Type B pancreatic cell (in vitro differentiated cells): ENCODE measurements around the gene RHOV. TPM values are rescaled to one million over a fixed set of nuclear protein-coding genes. Genes with fewer than 3 reads are reported as not detected.

ENCODE experiments used
- DNase-seq: peaks from one replicate; pipeline ENCODE4 v3.0.0; 2021; ENCODE audit warnings: mixed read lengths; ENCODE audit not compliant: unreplicated experiment; ENCODE audit errors: extremely low spot score
- H3K27ac Mint-ChIP-seq: 2 replicates; pipeline ENCODE4 v1.8.0; 2021; ENCODE audit warnings: mild to moderate bottlenecking, mixed read lengths
- H3K27me3 Mint-ChIP-seq: 2 replicates; pipeline ENCODE4 v1.8.0; 2021; ENCODE audit warnings: mixed read lengths
- H3K36me3 Mint-ChIP-seq: 2 replicates; pipeline ENCODE4 v1.8.0; 2021; ENCODE audit warnings: mixed read lengths
- H3K4me1 Mint-ChIP-seq: one replicate; pipeline ENCODE4 v1.8.0; 2021; ENCODE audit warnings: mixed read lengths; ENCODE audit not compliant: unreplicated experiment
- H3K4me3 Mint-ChIP-seq: 2 replicates; pipeline ENCODE4 v1.8.0; 2021; ENCODE audit warnings: mild to moderate bottlenecking, mixed read lengths
- H3K9me3 Mint-ChIP-seq: 2 replicates; pipeline ENCODE4 v1.8.0; 2021; ENCODE audit warnings: mixed read lengths
- total RNA-seq: library from RNA; stranded (reverse); gene quantifications from 2 replicates; pipeline ENCODE4 v1.2.1, GENCODE V29; 2021; ENCODE audit warnings: low replicate concordance
- TF ChIP-seq, protein P1 (sequence below): fragments of 200-600 bp; sonication (generic); conservative IDR thresholded peaks from 2 replicates; pipeline ENCODE4 v1.5.0; 2021; ENCODE audit warnings: antibody characterized with exemption, mild to moderate bottlenecking

RHOV gene
- total RNA-seq, 1 donor from 2014 or later, result 19.3 TPM

DNA sequence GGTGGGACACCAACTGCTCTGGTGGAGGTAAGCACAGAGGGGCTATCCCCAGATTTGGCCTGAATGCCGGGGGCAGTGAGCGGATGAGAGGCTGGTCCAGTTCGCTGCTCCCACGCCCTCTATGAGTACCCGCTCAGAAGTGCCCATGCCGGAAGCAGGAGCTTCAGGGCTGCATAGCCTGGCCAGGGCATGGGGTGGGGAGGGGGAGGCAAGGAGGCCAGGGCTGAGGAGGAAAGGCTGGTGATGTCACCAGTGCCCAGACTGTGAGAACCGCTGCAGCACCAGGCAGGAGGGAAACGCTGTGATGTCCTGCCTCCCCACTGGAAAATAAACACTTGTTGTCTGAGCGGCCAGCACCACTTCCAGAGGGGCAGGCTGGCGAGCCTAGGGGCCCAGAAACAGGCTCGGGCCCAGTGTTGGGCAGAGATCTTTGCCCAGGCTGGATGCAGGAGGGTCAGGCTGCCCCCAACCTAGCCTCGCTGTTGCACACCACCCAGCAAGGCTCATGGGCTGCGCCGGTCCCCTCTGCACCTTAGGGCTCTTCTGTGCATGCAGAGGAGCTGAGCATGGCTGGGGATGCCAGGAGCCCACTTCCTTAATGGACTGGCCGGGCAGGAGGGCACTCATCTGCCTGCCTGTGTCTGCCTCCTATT lies 44.2 kb upstream of the RHOV start:
- Mint-ChIP-seq H3K27ac (no peak overlapping the region), H3K27me3 (peaks cover 31% of the 10 kb centered on the region), H3K4me1 (no peaks in the 10 kb centered on the region), H3K4me3 (no peak overlapping the region), H3K36me3 (no peaks in the 10 kb centered on the region), H3K9me3 (no peaks in the 10 kb centered on the region)
- DNase-seq, result peak; percentile 63
- TF ChIP-seq, protein P1, sequence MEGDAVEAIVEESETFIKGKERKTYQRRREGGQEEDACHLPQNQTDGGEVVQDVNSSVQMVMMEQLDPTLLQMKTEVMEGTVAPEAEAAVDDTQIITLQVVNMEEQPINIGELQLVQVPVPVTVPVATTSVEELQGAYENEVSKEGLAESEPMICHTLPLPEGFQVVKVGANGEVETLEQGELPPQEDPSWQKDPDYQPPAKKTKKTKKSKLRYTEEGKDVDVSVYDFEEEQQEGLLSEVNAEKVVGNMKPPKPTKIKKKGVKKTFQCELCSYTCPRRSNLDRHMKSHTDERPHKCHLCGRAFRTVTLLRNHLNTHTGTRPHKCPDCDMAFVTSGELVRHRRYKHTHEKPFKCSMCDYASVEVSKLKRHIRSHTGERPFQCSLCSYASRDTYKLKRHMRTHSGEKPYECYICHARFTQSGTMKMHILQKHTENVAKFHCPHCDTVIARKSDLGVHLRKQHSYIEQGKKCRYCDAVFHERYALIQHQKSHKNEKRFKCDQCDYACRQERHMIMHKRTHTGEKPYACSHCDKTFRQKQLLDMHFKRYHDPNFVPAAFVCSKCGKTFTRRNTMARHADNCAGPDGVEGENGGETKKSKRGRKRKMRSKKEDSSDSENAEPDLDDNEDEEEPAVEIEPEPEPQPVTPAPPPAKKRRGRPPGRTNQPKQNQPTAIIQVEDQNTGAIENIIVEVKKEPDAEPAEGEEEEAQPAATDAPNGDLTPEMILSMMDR, result no peak

- no peaks in the 10 kb centered on the region for H3K36me3 Mint-ChIP-seq
- H3K27me3 Mint-ChIP-seq, result peaks cover 26% of the 10 kb centered on the region
- TF ChIP-seq, protein P1, result no peak
- no peaks in the 10 kb centered on the region for H3K4me1 Mint-ChIP-seq
- H3K9me3 Mint-ChIP-seq, result no peaks in the 10 kb centered on the region
- H3K27ac Mint-ChIP-seq, result no peak overlapping the region
- DNase-seq, result no peak
- no peak overlapping the region for H3K4me3 Mint-ChIP-seq
These were observed 43.6 kb upstream of the RHOV start for GRCh38 chr15:40917585-40917984.

DNA sequence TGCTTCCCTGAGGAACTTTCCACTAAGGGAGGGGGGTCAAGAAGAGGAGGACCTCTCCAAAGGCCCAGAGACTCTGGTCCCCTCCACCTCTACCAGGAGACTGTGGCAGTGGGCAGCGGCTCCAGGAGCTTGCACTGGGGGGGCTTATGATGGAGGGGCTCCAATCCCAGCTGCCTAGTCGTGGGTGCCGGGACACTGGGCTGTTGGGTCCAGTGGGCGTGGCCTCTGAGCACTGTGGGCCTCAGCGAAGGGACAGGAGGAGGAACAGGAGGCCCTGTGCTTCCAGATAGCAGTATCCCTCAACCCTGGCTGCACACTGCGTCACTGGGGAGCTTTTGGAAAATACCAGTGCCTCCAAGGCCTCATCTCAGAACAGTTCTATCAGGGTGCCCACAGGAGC lies 41.6 kb upstream of the RHOV start:
- Mint-ChIP-seq H3K4me1 (peaks cover 11% of the 10 kb centered on the region), H3K36me3 (no peaks in the 10 kb centered on the region), H3K4me3 (no peak overlapping the region), H3K27me3 (peaks cover 12% of the 10 kb centered on the region), H3K27ac (no peak overlapping the region), H3K9me3 (no peaks in the 10 kb centered on the region)
- TF ChIP-seq, protein P1, result no peak
- no peak for DNase-seq

DNA sequence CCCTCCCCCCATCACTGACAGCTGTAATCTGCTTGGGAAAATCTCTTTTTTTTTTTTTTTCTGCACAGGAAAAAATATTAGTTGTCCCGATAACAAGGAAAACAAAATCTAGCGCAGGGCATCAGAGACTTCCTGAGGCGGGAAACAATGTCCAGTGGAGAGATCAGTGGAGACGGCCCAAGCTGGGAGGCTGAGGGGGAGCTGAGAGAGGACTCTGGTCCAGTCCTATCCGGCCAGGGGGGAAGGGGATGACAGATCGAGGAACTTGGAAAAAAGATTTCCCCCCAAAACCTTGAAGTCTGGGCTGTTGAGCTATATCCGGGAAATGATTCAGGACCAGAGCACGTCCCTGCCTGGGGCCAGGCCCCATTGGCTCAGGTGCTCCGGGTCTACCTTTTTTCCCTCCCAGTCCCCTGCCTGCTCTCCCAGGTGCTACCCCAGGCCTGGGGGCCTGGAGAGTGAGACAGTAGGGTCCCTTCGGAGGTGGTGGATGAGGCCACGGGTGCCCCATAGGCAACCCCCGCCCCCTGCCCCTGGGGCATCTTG lies 41.2 kb upstream of the RHOV start:
- Mint-ChIP-seq H3K27ac (no peak overlapping the region), H3K4me3 (no peak overlapping the region), H3K27me3 (peaks cover 10% of the 10 kb centered on the region)

DNA sequence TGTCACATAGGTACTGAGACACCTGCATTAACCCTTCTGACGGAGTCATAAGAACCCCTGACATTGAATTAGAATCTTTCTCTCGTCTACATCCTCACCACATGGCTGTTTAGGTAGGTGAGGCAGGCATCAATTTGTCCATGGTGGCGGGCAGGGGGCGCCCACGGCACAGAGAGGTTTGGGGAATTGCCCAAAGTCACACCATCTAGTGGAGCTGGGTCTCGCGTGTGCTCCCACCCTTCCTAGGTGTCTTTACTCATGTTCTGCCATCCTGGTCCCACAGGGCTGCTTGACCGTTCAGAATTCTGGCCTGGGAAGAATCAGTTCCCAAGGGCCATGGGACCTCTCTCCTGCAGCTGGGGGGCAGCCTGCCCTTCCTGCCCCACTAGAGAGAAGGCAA lies 40.5 kb upstream of the RHOV start:
- H3K4me1 Mint-ChIP-seq, result peaks cover 22% of the 10 kb centered on the region
- H3K36me3 Mint-ChIP-seq, result no peaks in the 10 kb centered on the region
- H3K27me3 Mint-ChIP-seq, result peaks cover 6% of the 10 kb centered on the region
- H3K4me3 Mint-ChIP-seq, result no peak overlapping the region
- H3K9me3 Mint-ChIP-seq, result no peaks in the 10 kb centered on the region
- TF ChIP-seq, protein P1, result peak; percentile 24
- H3K27ac Mint-ChIP-seq, result no peak overlapping the region
- DNase-seq, result no peak

More for the DNA sequence above, 41.2 kb upstream of the RHOV start:
- TF ChIP-seq, protein P1, result no peak
- Mint-ChIP-seq H3K36me3 (no peaks in the 10 kb centered on the region), H3K9me3 (no peaks in the 10 kb centered on the region), H3K4me1 (peaks cover 15% of the 10 kb centered on the region)
- DNase-seq, result no peak
